Lower leg skin (tissue), 3 donors: ENCODE data around the gene PRPS2.

ENCODE experiments used
- CTCF ChIP-seq, 3 donors: fragments of 450-650 bp; IDR thresholded peaks; one replicate each; pipeline ENCODE4 v1.5.1; 2016; ENCODE audit warnings: antibody characterized with exemption in 3 of 3, mild to moderate bottlenecking in 3 of 3, moderate library complexity in 2 of 3
- POLR2A ChIP-seq, 2 donors: fragments of 450-650 bp; IDR thresholded peaks; one replicate each; pipeline ENCODE4 v1.6.1; 2016 to 2017; ENCODE audit warnings: antibody characterized with exemption in 2 of 2, mild to moderate bottlenecking in 1 of 2, moderate library complexity in 1 of 2

- TF ChIP-seq CTCF (IDR thresholded peaks at IDR 0.05): no peak
- no peak for TF ChIP-seq POLR2A (IDR thresholded peaks at IDR 0.05)
Measured at GRCh38 chrX:12789976-12790375, 1.2 kb upstream of the PRPS2 start.
